Neural cell (in vitro differentiated cells): ENCODE data around the gene PLCL1. TPM values are rescaled to one million over a fixed set of nuclear protein-coding genes. Genes with fewer than 3 reads are reported as not detected.

Experiments used
- H2AFZ ChIP-seq: fragments of 200-600, 300-800 bp; sonication (generic), shearing (Covaris generic); 2 replicates; pipeline ENCODE4 v1.6.0; 2014; ENCODE audit warnings: low read depth, mild to moderate bottlenecking, antibody characterized with exemption, low read length, moderate library complexity
- H3F3A ChIP-seq: fragments of 200-600 bp; shearing (Covaris generic); 2 replicates; pipeline ENCODE4 v1.6.1; 2016; ENCODE audit warnings: mild to moderate bottlenecking, moderate library complexity, mixed read lengths, antibody characterized with exemption, low read length; ENCODE audit not compliant: insufficient read depth, poor library complexity, severe bottlenecking
- H3K27ac ChIP-seq: fragments of 200-600, 300-800 bp; sonication (generic), shearing (Covaris generic); 2 replicates; pipeline ENCODE4 v1.5.1; 2014; ENCODE audit warnings: mild to moderate bottlenecking, low read length, moderate library complexity
- H3K27me3 ChIP-seq: fragments of 300-800, 200-600 bp; sonication (generic), shearing (Covaris generic); 2 replicates; pipeline ENCODE4 v1.6.0; 2014; ENCODE audit warnings: mild to moderate bottlenecking, low read depth, low read length, moderate library complexity; ENCODE audit not compliant: insufficient read depth
- H3K36me3 ChIP-seq: fragments of 300-800, 200-600 bp; sonication (generic), shearing (Covaris generic); 2 replicates; pipeline ENCODE4 v1.5.1; 2014; ENCODE audit warnings: mild to moderate bottlenecking, antibody characterized with exemption, low read length, moderate library complexity; ENCODE audit not compliant: insufficient read depth
- H3K4me2 ChIP-seq: fragments of 300-800, 200-600 bp; sonication (generic), shearing (Covaris generic); 2 replicates; pipeline ENCODE4 v1.6.0; 2014; ENCODE audit warnings: mild to moderate bottlenecking, low read length
- H3K4me3 ChIP-seq: fragments of 300-800, 200-600 bp; sonication (generic), shearing (Covaris generic); 2 replicates; pipeline ENCODE4 v1.5.1; 2014; ENCODE audit warnings: mild to moderate bottlenecking, low read length, moderate library complexity
- H3K79me2 ChIP-seq: fragments of 200-600 bp; shearing (Covaris generic); replicated peaks from 2 replicates; pipeline ENCODE4 v1.6.0; 2014; ENCODE audit warnings: mild to moderate bottlenecking, low read length, moderate library complexity; ENCODE audit not compliant: insufficient read depth
- H3K9ac ChIP-seq: fragments of 300-800, 200-600 bp; sonication (generic), shearing (Covaris generic); 2 replicates; pipeline ENCODE4 v1.6.1; 2016; ENCODE audit warnings: mild to moderate bottlenecking, low read length, mixed read lengths
- H3K9me2 ChIP-seq: fragments of 200-600 bp; shearing (Covaris generic); 2 replicates; pipeline ENCODE4 v1.6.1; 2016; ENCODE audit warnings: mild to moderate bottlenecking, low read length, mixed read lengths; ENCODE audit not compliant: insufficient read depth
- H3K9me3 ChIP-seq: fragments of 200-600, 300-800 bp; sonication (generic), shearing (Covaris generic); 2 replicates; pipeline ENCODE4 v1.6.1; 2016; ENCODE audit warnings: mild to moderate bottlenecking, mixed run types, low read length, moderate library complexity, mixed read lengths
- H4K20me1 ChIP-seq: fragments of 200-600 bp; shearing (Covaris generic); 2 replicates; pipeline ENCODE4 v1.6.1; 2016; ENCODE audit warnings: mild to moderate bottlenecking, mixed run types; ENCODE audit not compliant: insufficient read depth
- EP300 ChIP-seq: fragments of 450-650 bp; conservative IDR thresholded peaks from 2 replicates; pipeline ENCODE4 v1.6.1; 2014; ENCODE audit warnings: antibody characterized with exemption, mild to moderate bottlenecking, moderate library complexity; ENCODE audit not compliant: poor library complexity, severe bottlenecking
- EZH2 ChIP-seq: fragments of 200-600, 300-800 bp; shearing (Covaris generic), sonication (generic); IDR thresholded peaks from 2 replicates; pipeline ENCODE4 v1.6.1; 2014; ENCODE audit warnings: antibody characterized with exemption, low read length, borderline replicate concordance, mild to moderate bottlenecking; ENCODE audit not compliant: insufficient read depth, poor library complexity, severe bottlenecking
- MXI1 ChIP-seq: fragments of 450-650 bp; conservative IDR thresholded peaks from 2 replicates; pipeline ENCODE4 v1.6.1; 2014; ENCODE audit warnings: antibody characterized with exemption, mild to moderate bottlenecking; ENCODE audit not compliant: poor library complexity, severe bottlenecking
- POLR2AphosphoS5 ChIP-seq: IDR thresholded peaks from 2 replicates; pipeline ENCODE4 v1.6.1; 2012
- RAD21 ChIP-seq: fragments of 450-650 bp; conservative IDR thresholded peaks from 2 replicates; pipeline ENCODE4 v1.6.1; 2014; ENCODE audit warnings: antibody characterized with exemption, mild to moderate bottlenecking, moderate library complexity
- SMC3 ChIP-seq: fragments of 450-650 bp; conservative IDR thresholded peaks from 2 replicates; pipeline ENCODE4 v1.6.1; 2014; ENCODE audit warnings: antibody characterized with exemption, mild to moderate bottlenecking, moderate library complexity; ENCODE audit not compliant: poor library complexity
- TAF1 ChIP-seq: IDR thresholded peaks from 2 replicates; pipeline ENCODE4 v1.6.1; 2012; ENCODE audit warnings: low read depth
- polyA plus RNA-seq: library from polyadenylated mRNA; depleted of rRNA; stranded (reverse); fragments of >200 nt; gene quantifications from 2 replicates; pipeline ENCODE4 v1.2.3, GENCODE V29; 2014
- TF ChIP-seq, protein P1 (sequence below): IDR thresholded peaks from 2 replicates; pipeline ENCODE4 v1.6.1; 2012; ENCODE audit warnings: borderline replicate concordance
- TF ChIP-seq, protein P2 (sequence below): fragments of 450-650 bp; IDR thresholded peaks from 2 replicates; pipeline ENCODE4 v1.5.1; 2014; ENCODE audit warnings: antibody characterized with exemption, mild to moderate bottlenecking, moderate library complexity; ENCODE audit not compliant: poor library complexity, severe bottlenecking

Gene PLCL1
- polyA plus RNA-seq, 1 donor from 2014 or later, result 6.8 TPM

DNA sequence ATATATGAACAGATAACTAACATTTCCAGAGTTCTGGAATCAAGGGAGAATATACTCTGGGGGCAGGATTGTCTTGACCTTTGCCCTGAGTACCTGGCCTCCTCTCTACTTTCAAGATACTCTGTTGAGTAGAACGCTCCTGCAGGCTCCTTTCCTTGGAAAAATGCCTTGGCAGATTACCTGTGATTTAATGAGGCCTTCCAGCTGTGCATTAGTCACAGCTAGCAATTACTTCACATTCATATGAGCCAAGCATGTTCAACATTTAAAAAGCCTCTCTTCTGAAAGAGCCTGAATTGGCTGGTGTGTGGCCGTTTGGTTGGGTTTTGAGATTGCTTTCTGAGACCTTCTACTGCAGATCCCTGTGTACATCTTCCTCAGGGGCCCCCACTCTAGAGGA is 142.2 kb downstream of the PLCL1 start:
- H3K9me3 ChIP-seq, result no peaks in the 10 kb centered on the region
- no peak overlapping the region for H2AFZ ChIP-seq
- H3K4me2 ChIP-seq, result no peak overlapping the region
- no peaks in the 10 kb centered on the region for H3K27me3 ChIP-seq
- no peak overlapping the region for H3K4me3 ChIP-seq
- no peaks in the 10 kb centered on the region for H3K9me2 ChIP-seq
- H3K79me2 ChIP-seq, result no peaks in the 10 kb centered on the region
- H3F3A ChIP-seq, result no peaks in the 10 kb centered on the region
- H3K27ac ChIP-seq, result no peak overlapping the region
- TF ChIP-seq EP300 (peak; percentile 15), TAF1 (no peak), SMC3 (no peak), EZH2 (no peak), MXI1 (no peak), POLR2AphosphoS5 (peak; percentile 19)
- TF ChIP-seq, protein P1, sequence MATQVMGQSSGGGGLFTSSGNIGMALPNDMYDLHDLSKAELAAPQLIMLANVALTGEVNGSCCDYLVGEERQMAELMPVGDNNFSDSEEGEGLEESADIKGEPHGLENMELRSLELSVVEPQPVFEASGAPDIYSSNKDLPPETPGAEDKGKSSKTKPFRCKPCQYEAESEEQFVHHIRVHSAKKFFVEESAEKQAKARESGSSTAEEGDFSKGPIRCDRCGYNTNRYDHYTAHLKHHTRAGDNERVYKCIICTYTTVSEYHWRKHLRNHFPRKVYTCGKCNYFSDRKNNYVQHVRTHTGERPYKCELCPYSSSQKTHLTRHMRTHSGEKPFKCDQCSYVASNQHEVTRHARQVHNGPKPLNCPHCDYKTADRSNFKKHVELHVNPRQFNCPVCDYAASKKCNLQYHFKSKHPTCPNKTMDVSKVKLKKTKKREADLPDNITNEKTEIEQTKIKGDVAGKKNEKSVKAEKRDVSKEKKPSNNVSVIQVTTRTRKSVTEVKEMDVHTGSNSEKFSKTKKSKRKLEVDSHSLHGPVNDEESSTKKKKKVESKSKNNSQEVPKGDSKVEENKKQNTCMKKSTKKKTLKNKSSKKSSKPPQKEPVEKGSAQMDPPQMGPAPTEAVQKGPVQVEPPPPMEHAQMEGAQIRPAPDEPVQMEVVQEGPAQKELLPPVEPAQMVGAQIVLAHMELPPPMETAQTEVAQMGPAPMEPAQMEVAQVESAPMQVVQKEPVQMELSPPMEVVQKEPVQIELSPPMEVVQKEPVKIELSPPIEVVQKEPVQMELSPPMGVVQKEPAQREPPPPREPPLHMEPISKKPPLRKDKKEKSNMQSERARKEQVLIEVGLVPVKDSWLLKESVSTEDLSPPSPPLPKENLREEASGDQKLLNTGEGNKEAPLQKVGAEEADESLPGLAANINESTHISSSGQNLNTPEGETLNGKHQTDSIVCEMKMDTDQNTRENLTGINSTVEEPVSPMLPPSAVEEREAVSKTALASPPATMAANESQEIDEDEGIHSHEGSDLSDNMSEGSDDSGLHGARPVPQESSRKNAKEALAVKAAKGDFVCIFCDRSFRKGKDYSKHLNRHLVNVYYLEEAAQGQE, result no peak
- TF ChIP-seq, protein P2, sequence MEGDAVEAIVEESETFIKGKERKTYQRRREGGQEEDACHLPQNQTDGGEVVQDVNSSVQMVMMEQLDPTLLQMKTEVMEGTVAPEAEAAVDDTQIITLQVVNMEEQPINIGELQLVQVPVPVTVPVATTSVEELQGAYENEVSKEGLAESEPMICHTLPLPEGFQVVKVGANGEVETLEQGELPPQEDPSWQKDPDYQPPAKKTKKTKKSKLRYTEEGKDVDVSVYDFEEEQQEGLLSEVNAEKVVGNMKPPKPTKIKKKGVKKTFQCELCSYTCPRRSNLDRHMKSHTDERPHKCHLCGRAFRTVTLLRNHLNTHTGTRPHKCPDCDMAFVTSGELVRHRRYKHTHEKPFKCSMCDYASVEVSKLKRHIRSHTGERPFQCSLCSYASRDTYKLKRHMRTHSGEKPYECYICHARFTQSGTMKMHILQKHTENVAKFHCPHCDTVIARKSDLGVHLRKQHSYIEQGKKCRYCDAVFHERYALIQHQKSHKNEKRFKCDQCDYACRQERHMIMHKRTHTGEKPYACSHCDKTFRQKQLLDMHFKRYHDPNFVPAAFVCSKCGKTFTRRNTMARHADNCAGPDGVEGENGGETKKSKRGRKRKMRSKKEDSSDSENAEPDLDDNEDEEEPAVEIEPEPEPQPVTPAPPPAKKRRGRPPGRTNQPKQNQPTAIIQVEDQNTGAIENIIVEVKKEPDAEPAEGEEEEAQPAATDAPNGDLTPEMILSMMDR, result no peak
- no peak overlapping the region for H3K9ac ChIP-seq
- no peaks in the 10 kb centered on the region for H3K36me3 ChIP-seq
- H4K20me1 ChIP-seq, result no peaks in the 10 kb centered on the region

DNA sequence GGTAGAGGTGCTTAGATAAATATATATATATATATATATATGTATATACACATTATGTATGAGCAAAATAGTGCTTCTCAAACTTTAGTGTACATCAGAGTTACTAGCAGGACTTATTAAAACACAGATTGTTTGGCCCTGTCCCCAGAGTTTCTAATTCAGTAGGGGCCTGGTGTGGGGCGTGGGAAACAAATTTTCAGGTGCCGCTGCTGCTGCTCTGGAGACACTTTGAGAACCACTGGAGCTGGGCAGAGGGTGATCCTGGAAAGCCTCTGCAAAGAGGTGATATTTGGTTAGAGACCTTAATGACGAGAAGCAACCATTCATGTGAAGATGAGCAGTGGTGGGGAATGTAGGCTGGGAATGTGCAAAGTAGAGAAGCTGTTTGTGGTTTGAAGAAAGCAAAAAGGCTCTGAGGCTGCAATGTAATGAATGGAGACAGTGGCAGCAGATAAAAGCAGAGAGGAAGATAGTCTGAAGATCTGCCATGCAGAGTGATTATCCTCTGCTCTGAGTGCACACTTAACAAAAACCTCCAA is 142.9 kb downstream of the PLCL1 start:
- Histone ChIP-seq H3K9me3 (no peaks in the 10 kb centered on the region), H3K79me2 (no peaks in the 10 kb centered on the region), H3K27ac (no peak overlapping the region), H3F3A (no peaks in the 10 kb centered on the region), H3K36me3 (no peaks in the 10 kb centered on the region), H3K4me2 (no peak overlapping the region), H3K9me2 (no peaks in the 10 kb centered on the region), H4K20me1 (no peaks in the 10 kb centered on the region), H3K4me3 (no peak overlapping the region), H2AFZ (no peak overlapping the region), H3K9ac (no peak overlapping the region), H3K27me3 (no peaks in the 10 kb centered on the region)
- TF ChIP-seq SMC3 (no peak), POLR2AphosphoS5 (no peak), EZH2 (no peak), RAD21 (no peak), MXI1 (no peak), EP300 (no peak), TAF1 (no peak)
- TF ChIP-seq, protein P1, result no peak
- TF ChIP-seq, protein P2, result no peak
